GM18873 (cell line): ENCODE results near the gene PROP1.
A peak's percentile ranks its signal among the peaks of the same experiment; 100 is the strongest.
"Not testable (repeated sequence)": the region's sequence is repeated elsewhere in the genome, so short reads cannot be mapped to it uniquely, and the experiment has no call there.

ENCODE experiments used
- ATAC-seq: cut with Tn5 transposase; IDR thresholded peaks from one replicate; pipeline ENCODE4 v1.9.1; 2021; ENCODE audit warnings: mild to moderate bottlenecking, moderate library complexity, moderate number of reproducible peaks; ENCODE audit not compliant: unreplicated experiment, low FRiP score

Gene PROP1

GRCh38 chr5:177995691-177996595 is at the start of gene PROP1:
Gene PROP1, minus strand, starts transcription at chr5:177996242. Its CDS starts 309 bp downstream, at chr5:177995933.
- ATAC-seq, result no peak

- not testable (repeated sequence) for ATAC-seq
Observed at GRCh38 chr5:178019379-178020030, 23.5 kb upstream of the PROP1 start.

- ATAC-seq, result not testable (repeated sequence)
Observed at GRCh38 chr5:178012758-178013157, 16.7 kb upstream of the PROP1 start.

DNA sequence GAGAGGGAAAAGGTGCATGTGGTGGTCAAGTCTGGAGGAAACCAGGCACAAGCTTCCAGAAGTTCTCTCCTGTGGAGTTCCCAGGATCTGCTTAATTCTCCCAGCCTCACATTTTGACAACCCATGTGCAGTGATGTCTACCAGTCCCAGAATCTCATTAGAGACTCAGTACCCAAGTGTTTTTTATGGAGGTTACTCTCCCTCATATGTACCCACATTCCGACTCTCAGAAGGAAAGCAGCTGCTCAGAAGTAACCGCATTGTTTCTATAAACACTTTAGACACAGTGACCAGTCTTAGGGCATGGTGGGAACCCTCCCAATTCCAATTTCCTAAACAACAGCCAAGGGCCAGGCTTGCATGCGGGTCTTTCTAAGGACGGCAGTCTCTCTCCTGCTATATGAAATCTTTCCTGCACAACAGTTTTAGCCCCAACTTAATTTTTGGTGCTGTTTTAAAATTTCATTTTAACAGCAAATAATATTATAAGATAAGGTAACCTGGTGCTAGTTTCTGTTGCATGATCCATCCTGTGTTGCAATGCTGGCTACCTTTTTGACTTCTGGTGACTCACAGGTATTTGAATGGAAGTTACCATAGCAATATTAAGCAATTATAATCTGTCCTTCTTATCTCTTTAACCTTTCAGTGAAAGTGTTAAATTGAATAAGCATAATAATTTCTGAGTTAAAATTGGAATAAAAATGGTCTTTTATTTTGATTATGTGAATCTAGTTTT is 15.9 kb upstream of the PROP1 start:
- not testable (repeated sequence) for ATAC-seq

DNA sequence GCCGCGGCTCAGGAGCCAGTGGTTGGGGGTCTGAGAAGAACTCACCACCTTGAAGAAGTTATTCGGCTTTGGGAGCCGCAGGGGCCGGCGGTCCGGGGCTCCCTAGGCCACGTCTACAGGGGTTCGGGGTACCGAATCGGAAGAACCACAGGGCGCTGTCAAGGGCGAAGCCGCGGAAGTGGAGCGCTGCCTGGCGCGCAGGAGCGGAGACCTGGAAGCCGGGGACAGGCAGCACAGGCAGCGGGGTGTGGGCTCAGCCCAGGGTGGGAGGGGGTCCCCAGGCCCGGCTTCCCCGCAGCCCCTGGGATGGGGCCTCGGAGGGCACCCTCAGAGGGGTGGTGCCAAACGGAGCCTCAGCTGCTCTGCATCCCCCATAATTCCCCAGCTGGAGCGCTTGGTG is 11.2 kb upstream of the PROP1 start:
- ATAC-seq, result not testable (repeated sequence)

DNA sequence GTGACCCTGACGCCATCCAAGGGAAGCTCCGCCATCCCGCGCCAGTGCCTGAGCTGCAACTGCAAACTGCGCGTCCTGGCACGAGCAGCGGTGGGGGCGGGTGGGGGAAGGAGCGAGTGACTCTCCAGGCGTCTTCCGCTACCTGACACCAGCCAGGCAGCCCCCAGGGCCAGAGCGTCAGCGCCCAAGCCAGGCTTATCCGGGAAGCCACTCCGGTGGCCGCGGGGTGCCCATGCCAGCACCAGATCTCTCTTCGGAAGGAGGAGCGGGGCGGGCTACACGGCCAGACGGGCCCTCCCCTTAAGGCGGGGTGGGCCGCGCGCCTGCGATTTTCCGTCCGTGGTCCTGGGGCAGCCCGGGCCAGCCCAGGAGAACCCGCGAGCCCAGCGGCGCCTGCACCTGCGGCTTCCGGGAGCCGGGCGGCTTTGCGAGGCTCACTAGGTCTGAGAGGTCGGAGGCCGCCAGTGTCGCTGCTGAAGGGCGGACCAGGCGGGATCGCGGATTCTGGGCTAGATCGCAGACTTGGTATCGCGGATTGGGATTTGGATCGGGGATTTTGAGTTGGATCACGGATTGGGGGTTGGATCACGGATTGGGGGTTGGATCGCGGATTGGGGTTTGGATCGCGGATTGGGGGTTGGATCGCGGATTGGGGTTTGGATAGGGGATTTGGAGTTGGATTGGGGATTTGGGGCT is 10.6 kb upstream of the PROP1 start:
- ATAC-seq, result peak; percentile 66

GRCh38 chr5:178006181-178006535 is 10.1 kb upstream of the PROP1 start:
- ATAC-seq, result not testable (repeated sequence)

GRCh38 chr5:177997846-177998245 is 1.8 kb upstream of the PROP1 start:
- no peak for ATAC-seq

- no peak for ATAC-seq
Observed at GRCh38 chr5:177997319-177997670, 1.3 kb upstream of the PROP1 start.

- no peak for ATAC-seq
Observed at GRCh38 chr5:177996660-177997318, 747 bp upstream of the PROP1 start.

DNA sequence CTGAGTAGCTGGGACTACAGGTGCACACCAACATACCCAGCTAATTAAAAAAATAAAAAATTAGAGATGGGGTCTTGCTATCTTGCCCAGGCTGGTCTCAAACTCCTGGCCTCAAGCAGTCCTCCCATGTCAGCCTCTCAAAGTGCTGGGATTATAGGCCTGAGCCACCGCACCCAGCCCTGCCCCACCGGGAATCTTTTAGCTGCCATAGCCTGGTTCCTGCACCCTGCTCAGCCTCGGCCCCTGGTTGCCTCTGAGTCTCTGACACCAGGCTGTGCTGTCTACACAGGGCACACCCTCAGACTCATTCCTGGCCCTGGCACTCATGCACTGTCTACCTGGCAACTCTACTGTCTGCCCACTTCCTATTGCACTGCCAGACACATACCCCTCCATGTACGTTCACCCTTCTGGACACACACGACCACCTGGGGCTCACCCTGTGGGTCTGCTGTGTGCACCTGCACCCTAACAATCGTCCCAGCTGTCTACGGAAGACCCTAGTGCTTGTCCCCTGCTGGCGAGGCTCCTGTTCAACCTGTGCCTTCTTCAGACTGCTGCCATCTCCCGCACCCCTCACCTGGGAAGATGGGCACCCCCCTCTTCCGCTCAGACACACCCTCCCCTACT is 1.4 kb downstream of the PROP1 start:
- no peak for ATAC-seq

- ATAC-seq, result no peak
Observed at GRCh38 chr5:177994063-177994462, 2.0 kb downstream of the PROP1 start.

- ATAC-seq, result no peak
Observed at GRCh38 chr5:177992466-177992865, 3.6 kb downstream of the PROP1 start.

DNA sequence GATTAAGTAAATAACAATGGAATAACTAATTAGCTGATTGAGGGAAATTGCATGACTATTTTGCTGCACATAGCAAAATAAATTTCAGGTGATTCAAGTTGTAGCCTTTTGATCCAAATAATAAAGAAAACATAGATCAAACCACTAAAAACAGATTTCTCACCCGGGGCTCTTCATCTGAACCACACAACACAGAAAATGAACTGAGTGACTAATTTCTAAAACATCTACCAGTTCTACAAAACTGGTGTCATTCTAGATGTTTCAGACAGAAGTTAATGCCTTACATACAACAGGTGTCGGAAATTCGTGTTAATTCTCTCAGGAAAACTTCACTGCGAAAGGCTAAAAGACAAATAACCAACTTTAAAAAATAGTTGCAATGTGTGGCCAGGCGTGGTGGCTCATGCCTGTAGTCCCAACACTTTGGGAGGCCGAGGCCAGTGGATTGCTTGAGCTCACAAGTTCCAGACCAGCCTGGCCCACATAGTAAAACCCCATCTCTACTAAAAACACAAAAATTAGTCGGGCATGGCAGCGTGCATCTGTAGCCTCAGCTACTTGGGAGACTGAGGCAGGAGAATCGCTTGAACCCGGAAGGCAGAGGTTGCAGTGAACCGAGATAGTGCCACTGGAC is 6.9 kb downstream of the PROP1 start:
- no peak for ATAC-seq

- no peak for ATAC-seq
Observed at GRCh38 chr5:177987326-177987725, 8.7 kb downstream of the PROP1 start.

- no peak for ATAC-seq
Observed at GRCh38 chr5:177985430-177986040, 10.5 kb downstream of the PROP1 start.

DNA sequence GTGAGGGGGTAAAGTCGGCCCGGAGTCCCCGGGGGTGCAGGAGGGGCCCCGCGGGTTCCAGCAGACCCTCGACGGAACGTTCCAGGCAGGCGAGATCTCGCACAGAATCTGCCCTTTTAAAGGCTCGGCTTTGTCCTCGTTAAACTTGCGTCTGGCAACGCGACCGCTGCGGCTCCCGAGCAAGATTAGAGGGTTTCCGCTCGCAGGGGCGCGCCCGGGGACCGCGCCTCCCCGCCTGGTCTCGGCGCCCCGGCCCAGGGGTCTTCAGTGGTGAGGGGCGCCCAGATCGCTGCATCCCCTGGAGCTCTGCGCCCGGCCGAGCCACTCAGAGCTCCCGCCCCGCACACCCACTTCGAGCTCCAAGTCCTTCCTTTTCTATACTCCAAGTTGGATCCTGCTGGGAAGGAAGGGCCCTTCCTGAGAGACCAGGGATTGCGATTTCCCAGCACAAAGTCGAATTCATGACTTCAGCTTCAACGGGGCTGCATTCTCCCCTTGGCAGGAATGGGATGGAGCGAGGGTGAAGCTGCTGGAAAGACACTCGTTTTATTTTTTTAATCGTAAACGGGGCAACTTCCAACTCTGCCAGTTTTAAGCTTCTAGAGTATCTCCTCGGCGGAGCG is 11.3 kb downstream of the PROP1 start:
- no peak for ATAC-seq
